OCI-LY7 (cell line): ENCODE results near the gene CD2AP. TPM values are rescaled to one million over a fixed set of nuclear protein-coding genes. Genes with fewer than 3 reads are reported as not detected.

Experiments used
- BruUV-seq: library from RNA; stranded (reverse); fragments of 400-500 nt; replicated peaks from 2 replicates; lab custom pipeline; 2021; lab: Mats Ljungman, UMichigan
- CTCF ChIA-PET: fragments of 300-600 bp; sonication (Branson Sonifier 250); formaldehyde crosslinking; loops from one replicate; lab custom pipeline; 2022; ENCODE audit warnings: antibody characterized with exemption; ENCODE audit not compliant: unreplicated experiment; lab: Charles Lee
- POLR2A ChIA-PET: fragments of 300-600 bp; sonication (Branson Sonifier 250); formaldehyde crosslinking; loops from one replicate; lab custom pipeline; 2022; ENCODE audit warnings: antibody characterized with exemption; lab: Charles Lee
- DNase-seq: peaks from one replicate; pipeline ENCODE4 v3.0.0-alpha.2; 2015; ENCODE audit warnings: low spot score
- H2AFZ ChIP-seq: fragments of 200-600 bp; sonication (generic), shearing (Covaris generic); 2 replicates; pipeline ENCODE4 v1.6.1; 2014; ENCODE audit warnings: mild to moderate bottlenecking, antibody characterized with exemption, low read length, moderate library complexity
- H3K27ac ChIP-seq: fragments of 200-600 bp; sonication (generic); 2 replicates; pipeline ENCODE4 v1.5.1; 2014; ENCODE audit warnings: mixed run types, low read depth, mild to moderate bottlenecking, moderate library complexity, low read length, inconsistent platforms; ENCODE audit not compliant: poor library complexity, severe bottlenecking
- H3K36me3 ChIP-seq: fragments of 200-600 bp; sonication (generic); 2 replicates; pipeline ENCODE4 v1.6.1; 2014; ENCODE audit warnings: mild to moderate bottlenecking, antibody characterized with exemption, low read length, moderate library complexity, mixed read lengths; ENCODE audit not compliant: insufficient read depth
- H3K4me1 ChIP-seq: fragments of 200-600 bp; sonication (generic); 2 replicates; pipeline ENCODE4 v1.5.1; 2014; ENCODE audit warnings: mild to moderate bottlenecking, low read length; ENCODE audit not compliant: insufficient read depth, poor library complexity, severe bottlenecking
- H3K4me2 ChIP-seq: fragments of 200-600 bp; sonication (generic); 2 replicates; pipeline ENCODE4 v1.6.1; 2014; ENCODE audit warnings: mild to moderate bottlenecking, low read length
- H3K4me3 ChIP-seq: fragments of 200-600 bp; sonication (generic); 2 replicates; pipeline ENCODE4 v1.5.1; 2014; ENCODE audit warnings: mild to moderate bottlenecking, low read depth, low read length; ENCODE audit not compliant: poor library complexity, severe bottlenecking
- H3K79me2 ChIP-seq: fragments of 200-600 bp; sonication (generic); 2 replicates; pipeline ENCODE4 v1.6.1; 2016; ENCODE audit warnings: low read depth, mild to moderate bottlenecking, low read length, moderate library complexity, mixed read lengths; ENCODE audit not compliant: insufficient read depth
- H3K9me2 ChIP-seq: fragments of 200-600 bp; sonication (generic); 2 replicates; pipeline ENCODE4 v1.6.1; 2016; ENCODE audit warnings: mild to moderate bottlenecking, low read length, mixed read lengths; ENCODE audit not compliant: insufficient read depth
- H3K9me3 ChIP-seq: fragments of 200-600 bp; sonication (generic); 2 replicates; pipeline ENCODE4 v1.6.1; 2014; ENCODE audit warnings: mild to moderate bottlenecking, mixed run types, low read length, mixed read lengths
- H4K20me1 ChIP-seq: fragments of 200-600 bp; sonication (generic); 2 replicates; pipeline ENCODE4 v1.6.1; 2014; ENCODE audit warnings: mild to moderate bottlenecking, antibody characterized with exemption, low read length, moderate library complexity, mixed read lengths; ENCODE audit not compliant: insufficient read depth
- CTCF ChIP-seq: fragments of 200-600 bp; sonication (generic); conservative IDR thresholded peaks from 2 replicates; pipeline ENCODE4 v1.5.1; 2014; ENCODE audit warnings: mild to moderate bottlenecking, antibody characterized with exemption, low read length, moderate library complexity, mixed read lengths
- EZH2phosphoT487 ChIP-seq: fragments of 200-600 bp; sonication (generic); IDR thresholded peaks from 2 replicates; pipeline ENCODE4 v1.6.1; 2018; ENCODE audit warnings: low read depth, borderline replicate concordance, mild to moderate bottlenecking, mixed run types, antibody characterized with exemption, low read length, moderate library complexity, mixed read lengths
- intact Hi-C: fragments of 100-400 bp; cut with micrococcal nuclease; formaldehyde crosslinking; loops from one replicate; pipeline ENCODE4 v1.10.0; 2022; ENCODE audit not compliant: unreplicated experiment
- small RNA-seq: library from RNA; depleted of rRNA; stranded (forward); fragments of <200 nt; gene quantifications from one replicate; pipeline ENCODE3, GENCODE V24; 2014
- total RNA-seq, 2 experiments: library from RNA; depleted of rRNA in 1 of 2; stranded (reverse); fragments of >200 nt in 1 of 2; shearing (Covaris generic) in 1 of 2; gene quantifications; 2 replicates each; pipeline ENCODE4 v1.2.3, GENCODE V29; 2014 to 2022

CD2AP gene
- total RNA-seq, 2 experiments from 2014 or later = 26.6 to 58.0 TPM

- no peaks in the 10 kb centered on the region for H3K9me3 ChIP-seq
- no peak overlapping the region for H3K4me2 ChIP-seq
- no peak overlapping the region for H3K4me3 ChIP-seq
- no peaks in the 10 kb centered on the region for H3K9me2 ChIP-seq
- no peak for DNase-seq
- intact Hi-C loops = no loop called here
- no peaks in the 10 kb centered on the region for H3K79me2 ChIP-seq
- H3K36me3 ChIP-seq = no peaks in the 10 kb centered on the region
- no peak overlapping the region for H2AFZ ChIP-seq
- H3K27ac ChIP-seq = no peak overlapping the region
- ChIA-PET POLR2A (interaction anchor here (1.5 kb wide), 1 partner anchor 10 kb away, joined by 4 read pairs; no protein-coding TSS in a partner anchor), CTCF (interaction anchor here (0.6 kb wide), 1 partner anchor 13 kb away, joined by 3 read pairs; no protein-coding TSS in a partner anchor)
- H4K20me1 ChIP-seq = no peaks in the 10 kb centered on the region
- no peak for TF ChIP-seq EZH2phosphoT487
- no peak for TF ChIP-seq CTCF
- no peaks in the 10 kb centered on the region for H3K4me1 ChIP-seq
- BruUV-seq = no TSS peak
Observed at GRCh38 chr6:47672816-47673215, 195.2 kb downstream of the CD2AP start.

- Histone ChIP-seq H2AFZ (no peak overlapping the region), H4K20me1 (no peaks in the 10 kb centered on the region), H3K4me2 (no peak overlapping the region), H3K9me3 (no peaks in the 10 kb centered on the region), H3K4me1 (no peaks in the 10 kb centered on the region), H3K27ac (no peak overlapping the region), H3K9me2 (no peaks in the 10 kb centered on the region), H3K4me3 (no peak overlapping the region), H3K79me2 (no peaks in the 10 kb centered on the region), H3K36me3 (no peaks in the 10 kb centered on the region)
- DNase-seq = no peak
- intact Hi-C loops = no loop called here
- TF ChIP-seq EZH2phosphoT487 (no peak), CTCF (no peak)
- ChIA-PET POLR2A (no interaction called here), CTCF (no interaction called here)
- no TSS peak for BruUV-seq
Observed at GRCh38 chr6:47674673-47675072, 197.1 kb downstream of the CD2AP start.

Small RNAs within 50 kb of the gene (small RNA-seq; reads per million reads assigned to genes)
- gene RF00019 = not detected

Other genes with a start within 250 kb of the CD2AP start
- 22.7 and 28.1 TPM in 2 replicates for gene TNFRSF21, start 167.9 kb upstream of the CD2AP start, total RNA-seq (2014; rRNA removed; shearing (Covaris generic))
- 35.1 and 36.5 TPM in 2 replicates for gene TNFRSF21, start 167.9 kb upstream of the CD2AP start, total RNA-seq (2022)
- not detected in 2 replicates for gene ADGRF4, start 220.8 kb downstream of the CD2AP start, total RNA-seq (2014; rRNA removed; shearing (Covaris generic))
- gene ADGRF4, start 220.8 kb downstream of the CD2AP start, total RNA-seq (2022) = not detected in 2 replicates